HepG2 (cell line): ENCODE data around the gene GPR87. TPM values are rescaled to one million over a fixed set of nuclear protein-coding genes. Genes with fewer than 3 reads are reported as not detected.

Experiments used
- PAXIP1 ChIP-seq: sonication (generic); formaldehyde crosslinking; conservative IDR thresholded peaks from 2 replicates; pipeline ENCODE4 v1.4.0; 2020; ENCODE audit warnings: mild to moderate bottlenecking, missing genetic modification reagents, moderate library complexity
- PITX1 ChIP-seq: sonication (generic); formaldehyde crosslinking; IDR thresholded peaks from 2 replicates; pipeline ENCODE4 v1.5.1; 2020; ENCODE audit warnings: mild to moderate bottlenecking, missing genetic modification reagents
- RORA ChIP-seq: sonication (generic); formaldehyde crosslinking; IDR thresholded peaks from 2 replicates; pipeline ENCODE4 v1.5.0; 2020; ENCODE audit warnings: mild to moderate bottlenecking, missing genetic modification reagents, moderate library complexity
- SMC3 ChIP-seq: IDR thresholded peaks from 2 replicates; pipeline ENCODE4 v1.6.1; 2011; ENCODE audit warnings: low read length, improper control_type of control experiment
- ZNF331 ChIP-seq: sonication (generic); formaldehyde crosslinking; IDR thresholded peaks from 2 replicates; pipeline ENCODE4 v1.4.0; 2020; ENCODE audit warnings: missing genetic modification reagents
- ZNF468 ChIP-seq: sonication (generic); formaldehyde crosslinking; IDR thresholded peaks from 2 replicates; pipeline ENCODE4 v1.8.0; 2022; ENCODE audit warnings: mild to moderate bottlenecking, moderate library complexity, missing genetic modification reagents
- polyA plus RNA-seq, 8 experiments: library from polyadenylated mRNA; depleted of rRNA in 3 of 8; stranded (reverse) in 7 of 8; unstranded in 1 of 8; fragments of >200 nt; fragmentation: Illumina TruSeq in 4 of 8; extraction: Trizol in 4 of 8; gene quantifications; 2 replicates each; pipeline versions ENCODE4 v1.2.1 to v1.2.3, GENCODE V29; 2011 to 2016; ENCODE audit warnings: low read depth in 4 of 8, missing spikeins in 1 of 8, mixed read lengths in 1 of 8; ENCODE audit not compliant: insufficient read depth in 1 of 8
- total RNA-seq, 5 experiments: library from RNA; depleted of rRNA; stranded (reverse); fragments of >200 nt; fragmentation: Illumina TruSeq; extraction: Trizol; gene quantifications; 2 replicates each; pipeline ENCODE4 v1.2.3, GENCODE V29; 2016; ENCODE audit warnings: low read depth in 1 of 5
- TF ChIP-seq, protein P1 (sequence below): sonication (generic); formaldehyde crosslinking; IDR thresholded peaks from 2 replicates; pipeline ENCODE4 v1.5.0; 2020; ENCODE audit warnings: missing genetic modification reagents
- TF ChIP-seq, protein P2 (sequence below): sonication (generic); formaldehyde crosslinking; IDR thresholded peaks from 2 replicates; pipeline ENCODE4 v1.5.0; 2020; ENCODE audit warnings: mild to moderate bottlenecking, missing genetic modification reagents, moderate library complexity
- TF ChIP-seq, protein P3 (sequence below): sonication (generic); formaldehyde crosslinking; IDR thresholded peaks from 2 replicates; pipeline ENCODE4 v1.5.0; 2020; ENCODE audit warnings: missing genetic modification reagents, mild to moderate bottlenecking, borderline replicate concordance

Gene GPR87
- total and polyA plus RNA-seq, 2 of the 13 experiments (the other 11 are each of a cell fraction or from before 2014, with no cell fraction given), result not detected

DNA sequence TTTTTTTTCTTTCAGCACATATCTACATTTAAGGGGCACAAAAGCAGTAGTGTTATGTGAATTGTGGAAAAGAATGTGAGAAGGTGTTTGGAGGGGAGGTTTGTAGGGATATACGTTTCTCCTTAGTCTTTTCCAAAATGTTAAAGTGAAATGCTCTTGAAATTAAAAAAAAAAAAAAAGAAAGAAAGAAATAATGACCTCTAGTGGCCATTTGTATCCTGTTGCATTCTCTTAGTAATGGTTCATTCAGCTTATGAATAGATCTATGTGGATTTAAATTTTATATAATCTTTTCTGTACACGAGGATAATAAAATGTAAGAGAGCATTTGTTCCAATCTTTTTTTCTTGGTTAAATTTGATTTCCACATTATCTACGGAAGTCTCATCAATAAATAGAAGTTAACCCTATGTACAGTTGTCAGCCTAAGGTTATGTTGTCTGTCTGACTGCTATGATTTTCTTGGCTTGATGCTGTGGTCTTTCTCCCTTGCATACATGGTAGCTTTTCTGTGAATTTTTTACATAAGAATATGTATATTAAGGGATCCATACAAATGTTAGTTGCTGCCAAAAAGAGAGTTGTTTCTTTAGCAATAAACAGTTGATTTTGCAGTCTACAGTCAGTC lies 11.1 kb upstream of the GPR87 start (continued):
- TF ChIP-seq PAXIP1 (CRISPR knock-in tag) (no peak), ZNF331 (CRISPR knock-in tag) (no peak), SMC3 (peak; percentile 15; the same call in 1 of the 2 replicates), ZNF468 (CRISPR knock-in tag) (no peak), RORA (CRISPR knock-in tag) (no peak), PITX1 (CRISPR knock-in tag) (no peak)
- TF ChIP-seq, protein P1, sequence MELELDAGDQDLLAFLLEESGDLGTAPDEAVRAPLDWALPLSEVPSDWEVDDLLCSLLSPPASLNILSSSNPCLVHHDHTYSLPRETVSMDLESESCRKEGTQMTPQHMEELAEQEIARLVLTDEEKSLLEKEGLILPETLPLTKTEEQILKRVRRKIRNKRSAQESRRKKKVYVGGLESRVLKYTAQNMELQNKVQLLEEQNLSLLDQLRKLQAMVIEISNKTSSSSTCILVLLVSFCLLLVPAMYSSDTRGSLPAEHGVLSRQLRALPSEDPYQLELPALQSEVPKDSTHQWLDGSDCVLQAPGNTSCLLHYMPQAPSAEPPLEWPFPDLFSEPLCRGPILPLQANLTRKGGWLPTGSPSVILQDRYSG (CRISPR knock-in tag), result no peak
- TF ChIP-seq, protein P2, sequence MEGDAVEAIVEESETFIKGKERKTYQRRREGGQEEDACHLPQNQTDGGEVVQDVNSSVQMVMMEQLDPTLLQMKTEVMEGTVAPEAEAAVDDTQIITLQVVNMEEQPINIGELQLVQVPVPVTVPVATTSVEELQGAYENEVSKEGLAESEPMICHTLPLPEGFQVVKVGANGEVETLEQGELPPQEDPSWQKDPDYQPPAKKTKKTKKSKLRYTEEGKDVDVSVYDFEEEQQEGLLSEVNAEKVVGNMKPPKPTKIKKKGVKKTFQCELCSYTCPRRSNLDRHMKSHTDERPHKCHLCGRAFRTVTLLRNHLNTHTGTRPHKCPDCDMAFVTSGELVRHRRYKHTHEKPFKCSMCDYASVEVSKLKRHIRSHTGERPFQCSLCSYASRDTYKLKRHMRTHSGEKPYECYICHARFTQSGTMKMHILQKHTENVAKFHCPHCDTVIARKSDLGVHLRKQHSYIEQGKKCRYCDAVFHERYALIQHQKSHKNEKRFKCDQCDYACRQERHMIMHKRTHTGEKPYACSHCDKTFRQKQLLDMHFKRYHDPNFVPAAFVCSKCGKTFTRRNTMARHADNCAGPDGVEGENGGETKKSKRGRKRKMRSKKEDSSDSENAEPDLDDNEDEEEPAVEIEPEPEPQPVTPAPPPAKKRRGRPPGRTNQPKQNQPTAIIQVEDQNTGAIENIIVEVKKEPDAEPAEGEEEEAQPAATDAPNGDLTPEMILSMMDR, result 0 out of 2 replicates have a peak, but pooled peaks have one; percentile 19
- TF ChIP-seq, protein P3, sequence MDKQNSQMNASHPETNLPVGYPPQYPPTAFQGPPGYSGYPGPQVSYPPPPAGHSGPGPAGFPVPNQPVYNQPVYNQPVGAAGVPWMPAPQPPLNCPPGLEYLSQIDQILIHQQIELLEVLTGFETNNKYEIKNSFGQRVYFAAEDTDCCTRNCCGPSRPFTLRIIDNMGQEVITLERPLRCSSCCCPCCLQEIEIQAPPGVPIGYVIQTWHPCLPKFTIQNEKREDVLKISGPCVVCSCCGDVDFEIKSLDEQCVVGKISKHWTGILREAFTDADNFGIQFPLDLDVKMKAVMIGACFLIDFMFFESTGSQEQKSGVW (CRISPR knock-in tag), result no peak
